IPS DF 6.9 (cell line): ENCODE data around the gene GARIN5A.

Experiments used
- DNase-seq: peaks from one replicate; pipeline ENCODE4 v3.0.0-alpha.2; 2013; ENCODE audit warnings: low read depth, low spot score
- H3K27ac ChIP-seq: one replicate; pipeline ENCODE4 v1.5.1; 2013; ENCODE audit warnings: low read length, control low read depth
- H3K27me3 ChIP-seq: 2 replicates; pipeline ENCODE4 v1.6.1; 2013; ENCODE audit warnings: mild to moderate bottlenecking, low read length; ENCODE audit not compliant: control insufficient read depth, insufficient read depth
- H3K36me3 ChIP-seq: 2 replicates; pipeline ENCODE4 v1.6.1; 2013; ENCODE audit warnings: low read length; ENCODE audit not compliant: control insufficient read depth, insufficient read depth
- H3K4me1 ChIP-seq: 2 replicates; pipeline ENCODE4 v1.6.1; 2013; ENCODE audit warnings: low read length; ENCODE audit not compliant: control insufficient read depth, insufficient read depth
- H3K4me3 ChIP-seq: 2 replicates; pipeline ENCODE4 v1.5.1; 2013; ENCODE audit warnings: mild to moderate bottlenecking, low read length
- H3K9me3 ChIP-seq: 2 replicates; pipeline ENCODE4 v1.6.1; 2013; ENCODE audit warnings: low read length, inconsistent platforms; ENCODE audit not compliant: control insufficient read depth, insufficient read depth
- WGBS: extraction: QIAGEN DNeasy Blood & Tissue Kit; methylation state at CpG from one replicate; pipeline ENCODE4 v1.1.7; 2013; ENCODE audit warnings: mixed read lengths, missing lambda C conversion rate; ENCODE audit not compliant: insufficient read length, insufficient coverage; 5-methylcytosine and 5-hydroxymethylcytosine counted together

Gene GARIN5A

GRCh38 chr19:50464348-50464747 lies 12.3 kb downstream of the GARIN5A start:
- Histone ChIP-seq H3K36me3 (no peaks in the 10 kb centered on the region), H3K27ac (no peak overlapping the region), H3K27me3 (no peaks in the 10 kb centered on the region), H3K9me3 (peaks cover 2% of the 10 kb centered on the region; the same call in 1 of the 2 replicates), H3K4me3 (no peak overlapping the region), H3K4me1 (no peaks in the 10 kb centered on the region; the same call in 1 of the 2 replicates)
- DNase-seq, result no peak
- WGBS, result no CpG with 5 or more reads among the region's 19 CpGs

- Histone ChIP-seq H3K27ac (no peak overlapping the region), H3K9me3 (no peaks in the 10 kb centered on the region), H3K36me3 (no peaks in the 10 kb centered on the region), H3K4me3 (no peak overlapping the region), H3K4me1 (no peaks in the 10 kb centered on the region; the same call in 1 of the 2 replicates), H3K27me3 (no peaks in the 10 kb centered on the region)
- no peak for DNase-seq
- WGBS, result no CpG with 5 or more reads among the region's 7 CpGs
Measured at GRCh38 chr19:50462970-50463369, 13.7 kb downstream of the GARIN5A start.

GRCh38 chr19:50461066-50461875 lies 15.4 kb downstream of the GARIN5A start:
- WGBS, result no CpG with 5 or more reads among the region's 28 CpGs
- H3K27ac ChIP-seq, result no peak overlapping the region
- no peaks in the 10 kb centered on the region for H3K27me3 ChIP-seq
- no peak overlapping the region for H3K4me3 ChIP-seq
- H3K9me3 ChIP-seq, result no peaks in the 10 kb centered on the region
- no peak for DNase-seq
- no peaks in the 10 kb centered on the region for H3K36me3 ChIP-seq
- H3K4me1 ChIP-seq, result no peaks in the 10 kb centered on the region; the same call in 1 of the 2 replicates

GRCh38 chr19:50460161-50460765 lies 16.4 kb downstream of the GARIN5A start:
- H3K4me1 ChIP-seq, result no peaks in the 10 kb centered on the region
- H3K4me3 ChIP-seq, result no peak overlapping the region
- no peaks in the 10 kb centered on the region for H3K9me3 ChIP-seq
- no peaks in the 10 kb centered on the region for H3K27me3 ChIP-seq
- no peaks in the 10 kb centered on the region for H3K36me3 ChIP-seq
- WGBS, result no CpG with 5 or more reads among the region's 13 CpGs
- no peak overlapping the region for H3K27ac ChIP-seq
- DNase-seq, result no peak

GRCh38 chr19:50459638-50460037 lies 17.0 kb downstream of the GARIN5A start:
- peaks cover 2% of the 10 kb centered on the region; the same call in 1 of the 2 replicates for H3K9me3 ChIP-seq
- DNase-seq, result no peak
- no peaks in the 10 kb centered on the region; the same call in 1 of the 2 replicates for H3K36me3 ChIP-seq
- H3K4me1 ChIP-seq, result no peaks in the 10 kb centered on the region
- H3K27me3 ChIP-seq, result no peaks in the 10 kb centered on the region
- H3K4me3 ChIP-seq, result no peak overlapping the region
- no CpG with 5 or more reads among the region's 1 CpG for WGBS
- H3K27ac ChIP-seq, result no peak overlapping the region

- peaks cover 2% of the 10 kb centered on the region; the same call in 1 of the 2 replicates for H3K9me3 ChIP-seq
- no peaks in the 10 kb centered on the region for H3K27me3 ChIP-seq
- 100% methylated on average over 1 of the region's 32 CpGs for WGBS
- no peak for DNase-seq
- H3K27ac ChIP-seq, result no peak overlapping the region
- H3K36me3 ChIP-seq, result no peaks in the 10 kb centered on the region; the same call in 1 of the 2 replicates
- no peaks in the 10 kb centered on the region; the same call in 1 of the 2 replicates for H3K4me1 ChIP-seq
- H3K4me3 ChIP-seq, result no peak overlapping the region
Measured at GRCh38 chr19:50459067-50459456, 17.6 kb downstream of the GARIN5A start.

- no CpG with 5 or more reads among the region's 50 CpGs for whole genome bisulfite sequencing
- Histone ChIP-seq H3K36me3 (no peaks in the 10 kb centered on the region; the same call in 1 of the 2 replicates), H3K9me3 (peaks cover 2% of the 10 kb centered on the region; the same call in 1 of the 2 replicates), H3K27me3 (no peaks in the 10 kb centered on the region), H3K4me3 (no peak overlapping the region), H3K4me1 (no peaks in the 10 kb centered on the region; the same call in 1 of the 2 replicates), H3K27ac (no peak overlapping the region)
- DNase-seq, result no peak
Measured at GRCh38 chr19:50458396-50459066, 18.1 kb downstream of the GARIN5A start.

GRCh38 chr19:50457300-50457699 lies 19.3 kb downstream of the GARIN5A start:
- WGBS, result no CpG with 5 or more reads among the region's 5 CpGs
- no peak overlapping the region for H3K27ac ChIP-seq
- no peaks in the 10 kb centered on the region; the same call in 1 of the 2 replicates for H3K4me1 ChIP-seq
- no peak for DNase-seq
- peaks cover 2% of the 10 kb centered on the region; the same call in 1 of the 2 replicates for H3K9me3 ChIP-seq
- no peak overlapping the region for H3K4me3 ChIP-seq
- H3K27me3 ChIP-seq, result no peaks in the 10 kb centered on the region
- H3K36me3 ChIP-seq, result no peaks in the 10 kb centered on the region; the same call in 1 of the 2 replicates

GRCh38 chr19:50455992-50456391 lies 20.7 kb downstream of the GARIN5A start:
- Histone ChIP-seq H3K9me3 (peaks cover 2% of the 10 kb centered on the region; the same call in 1 of the 2 replicates), H3K27me3 (no peaks in the 10 kb centered on the region), H3K27ac (no peak overlapping the region), H3K36me3 (no peaks in the 10 kb centered on the region; the same call in 1 of the 2 replicates), H3K4me1 (no peaks in the 10 kb centered on the region; the same call in 1 of the 2 replicates), H3K4me3 (no peak overlapping the region)
- 100% methylated on average over 1 of the region's 2 CpGs for WGBS
- no peak for DNase-seq

GRCh38 chr19:50453243-50453642 lies 23.4 kb downstream of the GARIN5A start:
- H3K4me3 ChIP-seq, result no peak overlapping the region
- no peaks in the 10 kb centered on the region; the same call in 1 of the 2 replicates for H3K36me3 ChIP-seq
- H3K27me3 ChIP-seq, result no peaks in the 10 kb centered on the region
- no peak for DNase-seq
- no peak overlapping the region for H3K27ac ChIP-seq
- WGBS, result no CpG with 5 or more reads among the region's 3 CpGs
- no peaks in the 10 kb centered on the region; the same call in 1 of the 2 replicates for H3K4me1 ChIP-seq
- H3K9me3 ChIP-seq, result peaks cover 2% of the 10 kb centered on the region; the same call in 1 of the 2 replicates
